Right lobe of liver (tissue), 6 donors: ENCODE measurements around the gene WNT4. TPM values are rescaled to one million over a fixed set of nuclear protein-coding genes. Genes with fewer than 3 reads are reported as not detected.
"Not testable (repeated sequence)": the region's sequence is repeated elsewhere in the genome, so short reads cannot be mapped to it uniquely, and the experiment has no call there.

ENCODE experiments used
- ATAC-seq, 4 donors: fragments of 200-7000 bp; cut with Tn5 transposase; one replicate each; pipeline ENCODE4 v1.9.1; 2020; ENCODE audit warnings: mild to moderate bottlenecking in 4 of 4, moderate library complexity in 4 of 4
- DNase-seq, 3 donors: peaks; one replicate each; pipeline ENCODE4 v3.0.0-alpha.2; 2020
- H3K27ac ChIP-seq, 3 donors: fragments of 200-600 bp; one replicate each; pipeline ENCODE4 v1.8.0; 2022
- H3K27me3 ChIP-seq, 2 donors: fragments of 200-600 bp; one replicate each; pipeline ENCODE4 v1.8.0; 2022
- H3K36me3 ChIP-seq, 4 donors: fragments of 200-600 bp; sonication (generic) in 1 of 4; one replicate each; pipeline versions ENCODE4 v1.5.1 to v1.8.0; 2017 to 2022; ENCODE audit warnings: control low read depth in 1 of 4
- H3K4me1 ChIP-seq, 4 donors: fragments of 200-600 bp; sonication (generic) in 1 of 4; one replicate each; pipeline versions ENCODE4 v1.5.1 to v1.8.0; 2017 to 2022; ENCODE audit warnings: control low read depth in 1 of 4
- H3K4me3 ChIP-seq, 3 donors: fragments of 200-600 bp; one replicate each; pipeline ENCODE4 v1.8.0; 2022
- H3K9me3 ChIP-seq, 4 donors: fragments of 200-600 bp; sonication (generic) in 1 of 4; one replicate each; pipeline versions ENCODE4 v1.5.1 to v1.8.0; 2017 to 2022; ENCODE audit warnings: control low read depth in 1 of 4
- POLR2A ChIP-seq: fragments of 450-650 bp; IDR thresholded peaks from one replicate; pipeline ENCODE4 v1.6.1; 2017; ENCODE audit warnings: antibody characterized with exemption, mild to moderate bottlenecking
- WGBS: methylation state at CpG from one replicate; pipeline ENCODE4 v1.1.6; 2018; ENCODE audit warnings: low coverage, low lambda C conversion rate; ENCODE audit not compliant: insufficient coverage; ENCODE audit errors: missing lambda C conversion rate; 5-methylcytosine and 5-hydroxymethylcytosine counted together
- intact Hi-C, 2 donors: fragments of 100-400 bp; cut with DNase I; formaldehyde crosslinking; loops; one replicate each; pipeline versions ENCODE4 v1.11.2 to v1.14.1; 2022
- total RNA-seq, 6 experiments: library from RNA; depleted of rRNA in 2 of 6; stranded (reverse); fragments of >200 nt in 2 of 6; fragmentation: NEBNext Ultra II Directional in 3 of 6; extraction: Animal tissue kit (Norgen Biotek cat#: 25700) in 3 of 6; gene quantifications; one replicate each; pipeline versions ENCODE4 v1.1.0 to v1.2.4, GENCODE V29; 2016 to 2023
- TF ChIP-seq, protein P1 (sequence below), 4 donors: fragments of 200-600 bp in 3 of 4; fragments of 450-650 bp in 1 of 4; IDR thresholded peaks; one replicate each; pipeline versions ENCODE4 v1.5.1 to v1.8.0; 2016 to 2022; ENCODE audit warnings: antibody characterized with exemption in 4 of 4, mild to moderate bottlenecking in 2 of 4
- donor health status: DM: no; HTN: yes; CAD: no.
- donor health status: DM: no; HTN: no; CAD: no.
- donor health status: DM: no; HTN: no; CAD: no.
- donor health status: DM: no; HTN: yes; CAD: no.
- donor health status: DM: no; HTN: yes; CAD: no.

Gene WNT4
- total RNA-seq, 6 experiments from 2014 or later, result 0.06 to 0.46 (median 0.21) TPM; not detected in 2

DNA sequence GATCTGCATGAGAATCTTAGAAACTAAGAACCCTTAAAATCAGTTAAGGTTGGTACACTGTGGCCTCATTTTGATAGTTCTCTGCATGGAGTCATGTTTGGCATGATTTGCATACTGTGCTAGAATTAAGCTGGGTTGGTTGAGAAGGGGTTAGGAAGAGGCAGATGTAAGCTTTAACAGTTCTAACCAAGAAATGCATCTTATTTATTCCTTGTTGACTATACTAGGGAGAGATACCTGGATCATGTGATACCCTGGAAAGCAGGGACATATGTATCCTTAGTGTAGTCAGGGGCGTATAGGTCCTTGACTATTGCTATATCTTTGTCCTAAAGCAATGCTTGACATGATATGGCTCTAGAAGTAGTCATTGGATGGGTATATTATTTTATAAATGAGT is 49.4 kb downstream of the WNT4 start:
- no peak for DNase-seq
- WGBS, result 100% methylated on average over 1 of the region's 1 CpG
- Histone ChIP-seq H3K4me3 (no peak overlapping the region), H3K36me3 (peaks cover 2 to 30% (median 13%) of the 10 kb centered on the region in 4 donors), H3K9me3 (no peaks in the 10 kb centered on the region), H3K27me3 (no peaks in the 10 kb centered on the region), H3K4me1 (peaks cover 0 to 11% (median 0%) of the 10 kb centered on the region in 4 donors), H3K27ac (no peak overlapping the region)
- ATAC-seq, result no peak
- TF ChIP-seq POLR2A, result no peak
- TF ChIP-seq, protein P1, sequence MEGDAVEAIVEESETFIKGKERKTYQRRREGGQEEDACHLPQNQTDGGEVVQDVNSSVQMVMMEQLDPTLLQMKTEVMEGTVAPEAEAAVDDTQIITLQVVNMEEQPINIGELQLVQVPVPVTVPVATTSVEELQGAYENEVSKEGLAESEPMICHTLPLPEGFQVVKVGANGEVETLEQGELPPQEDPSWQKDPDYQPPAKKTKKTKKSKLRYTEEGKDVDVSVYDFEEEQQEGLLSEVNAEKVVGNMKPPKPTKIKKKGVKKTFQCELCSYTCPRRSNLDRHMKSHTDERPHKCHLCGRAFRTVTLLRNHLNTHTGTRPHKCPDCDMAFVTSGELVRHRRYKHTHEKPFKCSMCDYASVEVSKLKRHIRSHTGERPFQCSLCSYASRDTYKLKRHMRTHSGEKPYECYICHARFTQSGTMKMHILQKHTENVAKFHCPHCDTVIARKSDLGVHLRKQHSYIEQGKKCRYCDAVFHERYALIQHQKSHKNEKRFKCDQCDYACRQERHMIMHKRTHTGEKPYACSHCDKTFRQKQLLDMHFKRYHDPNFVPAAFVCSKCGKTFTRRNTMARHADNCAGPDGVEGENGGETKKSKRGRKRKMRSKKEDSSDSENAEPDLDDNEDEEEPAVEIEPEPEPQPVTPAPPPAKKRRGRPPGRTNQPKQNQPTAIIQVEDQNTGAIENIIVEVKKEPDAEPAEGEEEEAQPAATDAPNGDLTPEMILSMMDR (IDR thresholded peaks at IDR 0.05), result no peak
- intact Hi-C loops, result no loop called here

DNA sequence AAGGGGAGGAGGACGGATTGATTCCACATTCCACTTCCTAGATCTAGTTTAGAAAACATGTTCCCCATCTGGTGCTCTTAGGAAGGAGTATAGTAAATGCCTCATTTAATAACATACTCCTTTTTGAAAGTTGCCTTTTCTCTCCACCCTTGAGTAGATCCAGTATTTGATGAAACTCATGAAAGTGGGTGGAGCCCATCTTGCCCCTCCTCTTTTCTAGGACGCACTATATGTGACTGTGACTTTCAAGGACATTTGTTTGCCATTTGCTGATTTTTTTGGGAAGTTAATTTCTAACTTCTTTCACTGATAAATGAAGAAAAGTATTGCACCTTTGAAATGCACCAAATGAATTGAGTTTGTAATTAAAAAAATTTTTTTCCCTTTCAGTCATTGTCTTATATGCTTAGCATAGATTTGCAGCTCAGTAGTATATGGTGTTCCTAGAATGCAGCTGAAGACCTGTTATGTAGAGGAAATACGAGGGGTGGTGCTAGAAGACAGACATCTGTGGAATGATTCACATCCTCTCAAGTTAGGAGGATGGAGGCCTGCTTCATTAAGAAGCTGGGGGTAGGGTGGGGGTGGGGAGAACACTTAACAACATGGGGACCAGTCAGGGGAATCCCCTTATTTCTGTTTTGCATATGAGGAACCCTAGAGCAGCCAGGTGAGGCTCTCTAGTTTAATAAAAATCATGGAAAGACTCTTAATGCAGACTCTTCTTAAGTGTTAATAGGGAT is 50.7 kb downstream of the WNT4 start:
- H3K27ac ChIP-seq, H3K4me3 ChIP-seq, H3K27me3 ChIP-seq, intact Hi-C loops, H3K9me3 ChIP-seq, DNase-seq: not testable (repeated sequence)
- Histone ChIP-seq H3K4me1 (peaks cover 0 to 21% (median 0%) of the 10 kb centered on the region in 4 donors), H3K36me3 (peaks cover 4 to 32% (median 12%) of the 10 kb centered on the region in 4 donors)
- peak in 1 of 4 donors; percentile 42 for ATAC-seq
- 39% methylated on average over 3 of the region's 3 CpGs for WGBS

DNA sequence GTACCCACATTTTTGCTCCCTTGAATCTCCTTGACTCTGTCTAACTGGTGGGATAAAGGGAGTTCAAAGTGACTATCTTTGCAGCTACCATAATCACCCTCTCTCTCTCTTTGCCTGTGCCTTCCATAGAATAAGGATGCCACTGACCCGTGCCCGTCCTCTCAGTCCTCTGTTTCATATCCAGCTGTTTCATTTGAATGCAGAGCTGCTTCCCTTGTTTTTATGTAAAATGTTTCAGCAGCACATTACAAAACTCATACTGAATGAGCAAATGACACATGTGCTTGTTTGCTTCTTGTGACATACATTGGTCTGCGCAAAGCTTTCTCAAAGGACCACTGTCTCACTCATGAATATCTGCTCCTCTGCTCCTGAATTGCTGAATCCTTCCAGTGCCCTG is 52.0 kb downstream of the WNT4 start:
- intact Hi-C loops, result no loop called here
- WGBS, result 69% methylated on average over 3 of the region's 3 CpGs
- Histone ChIP-seq H3K36me3 (peaks cover 13 to 33% (median 22%) of the 10 kb centered on the region in 4 donors), H3K4me1 (peaks cover 0 to 21% (median 0%) of the 10 kb centered on the region in 4 donors), H3K4me3 (no peak overlapping the region), H3K27me3 (no peaks in the 10 kb centered on the region), H3K27ac (no peak overlapping the region), H3K9me3 (no peaks in the 10 kb centered on the region)
- TF ChIP-seq, protein P1 (IDR thresholded peaks at IDR 0.05), result no peak
- no peak for TF ChIP-seq POLR2A
- DNase-seq, result no peak
- ATAC-seq, result no peak

DNA sequence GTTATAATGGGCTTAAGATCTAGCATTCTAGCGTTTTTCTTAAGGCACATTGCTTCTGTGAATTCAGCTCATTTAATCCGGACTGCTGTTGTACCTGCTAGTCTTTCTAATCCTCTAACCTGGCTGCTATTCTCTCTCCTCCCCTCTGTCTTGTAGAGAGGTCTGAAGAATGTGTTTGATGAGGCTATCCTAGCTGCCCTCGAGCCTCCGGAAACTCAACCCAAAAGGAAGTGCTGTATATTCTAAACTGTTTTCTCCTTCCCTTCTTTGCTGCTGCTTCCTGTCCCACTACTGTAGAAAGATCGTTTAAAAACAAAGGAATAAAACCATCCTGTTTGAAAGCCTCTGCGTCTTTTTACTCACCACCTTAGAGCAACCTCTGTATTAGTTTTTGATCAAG is 53.1 kb downstream of the WNT4 start:
- H3K4me3 ChIP-seq, result no peak overlapping the region
- no peak overlapping the region for H3K27ac ChIP-seq
- 34% methylated on average over 6 of the region's 6 CpGs for WGBS
- ATAC-seq (no peak), DNase-seq (no peak)
- TF ChIP-seq, protein P1 (IDR thresholded peaks at IDR 0.05), result no peak
- no peak for TF ChIP-seq POLR2A
- H3K9me3 ChIP-seq, result no peaks in the 10 kb centered on the region
- H3K27me3 ChIP-seq, result no peaks in the 10 kb centered on the region
- intact Hi-C loops, result no loop called here
- H3K36me3 ChIP-seq, result peaks cover 11 to 34% (median 22%) of the 10 kb centered on the region in 4 donors
- peaks cover 0 to 21% (median 0%) of the 10 kb centered on the region in 4 donors for H3K4me1 ChIP-seq

DNA sequence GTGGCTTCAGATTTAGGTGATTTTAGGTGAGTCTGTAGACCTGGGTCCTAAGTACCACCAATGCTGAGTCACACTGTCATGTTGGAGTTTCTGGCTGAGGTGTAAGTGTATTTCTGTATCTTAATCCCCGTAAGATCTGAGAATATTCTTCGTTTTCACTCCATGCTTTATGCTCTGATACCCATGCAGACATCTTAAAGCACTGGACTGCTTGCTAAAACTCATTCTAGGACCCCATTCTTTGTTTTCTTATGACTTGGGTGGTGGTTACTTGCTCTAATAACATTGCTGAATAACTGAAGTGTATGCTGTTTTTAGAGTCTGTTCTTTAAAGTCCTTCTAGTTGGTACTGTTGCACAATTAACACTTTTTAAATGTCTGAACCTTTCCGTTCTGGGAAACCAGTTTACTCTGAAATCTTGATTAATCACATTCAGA is 53.7 kb downstream of the WNT4 start:
- no peaks in the 10 kb centered on the region for H3K27me3 ChIP-seq
- H3K36me3 ChIP-seq, result peaks cover 10 to 34% (median 22%) of the 10 kb centered on the region in 4 donors
- peaks cover 0 to 21% (median 0%) of the 10 kb centered on the region in 4 donors for H3K4me1 ChIP-seq
- no peak overlapping the region for H3K4me3 ChIP-seq
- TF ChIP-seq, protein P1 (IDR thresholded peaks at IDR 0.05), result no peak
- no peak for TF ChIP-seq POLR2A
- no peak overlapping the region for H3K27ac ChIP-seq
- WGBS, result 47% methylated on average over 3 of the region's 3 CpGs
- no peak for ATAC-seq
- intact Hi-C loops, result no loop called here
- no peaks in the 10 kb centered on the region for H3K9me3 ChIP-seq
- DNase-seq, result no peak
